Kidney (tissue), 14 donors: Measurements from ENCODE around the gene MDH2. TPM values are rescaled to one million over a fixed set of nuclear protein-coding genes. Genes with fewer than 3 reads are reported as not detected.
"Not testable (repeated sequence)": the region's sequence is repeated elsewhere in the genome, so short reads cannot be mapped to it uniquely, and the experiment has no call there.

Experiments
- DNase-seq, 5 donors: peaks; one replicate each; pipeline ENCODE4 v3.0.0-alpha.2; 2013 to 2020
- FAIRE-seq: peaks from 2 replicates; lab custom pipeline; 2012; peaks lifted over from hg19 to GRCh38; lab: Jason Lieb, UNC
- H3K27ac ChIP-seq, 2 donors: one replicate each; pipeline ENCODE4 v1.7.0; 2013; ENCODE audit warnings: low read depth in 2 of 2, low read length in 2 of 2, inconsistent platforms in 1 of 2
- H3K27me3 ChIP-seq: one replicate; pipeline ENCODE4 v1.7.1; 2013; ENCODE audit warnings: low read length, inconsistent platforms; ENCODE audit not compliant: control insufficient read depth, insufficient read depth
- H3K36me3 ChIP-seq, 3 donors: one replicate each; pipeline versions ENCODE4 v1.7.0 to v1.7.1; 2013; ENCODE audit warnings: low read length in 3 of 3, control low read depth in 1 of 3, inconsistent platforms in 1 of 3; ENCODE audit not compliant: insufficient read depth in 3 of 3, control insufficient read depth in 2 of 3
- H3K4me1 ChIP-seq, 3 donors: one replicate each; pipeline versions ENCODE4 v1.7.0 to v1.7.1; 2013; ENCODE audit warnings: low read length in 3 of 3, inconsistent platforms in 1 of 3, low read depth in 1 of 3; ENCODE audit not compliant: control insufficient read depth in 2 of 3, insufficient read depth in 2 of 3
- H3K4me3 ChIP-seq, 3 donors: one replicate each; pipeline versions ENCODE4 v1.7.0 to v1.8.1; 2013; ENCODE audit warnings: low read length in 3 of 3, control low read depth in 1 of 3, inconsistent platforms in 1 of 3
- H3K9ac ChIP-seq, 3 donors: one replicate each; pipeline versions ENCODE4 v1.7.0 to v1.7.1; 2013; ENCODE audit warnings: low read length in 3 of 3, control low read depth in 1 of 3, inconsistent platforms in 1 of 3
- H3K9me3 ChIP-seq, 3 donors: one replicate each; pipeline versions ENCODE4 v1.7.0 to v1.7.1; 2013; ENCODE audit warnings: low read length in 3 of 3, control low read depth in 1 of 3, inconsistent platforms in 1 of 3; ENCODE audit not compliant: control insufficient read depth in 2 of 3, insufficient read depth in 1 of 3
- CTCF ChIP-seq: IDR thresholded peaks from 3 replicates; pipeline ENCODE4 v1.5.1; 2012; ENCODE audit warnings: mild to moderate bottlenecking, moderate library complexity, borderline replicate concordance; ENCODE audit not compliant: insufficient read depth; ENCODE audit errors: extremely low read depth
- intact Hi-C: fragments of 100-400 bp; cut with DNase I; formaldehyde crosslinking; loops from one replicate; pipeline ENCODE4 v1.11.1; 2022
- polyA plus RNA-seq: library from polyadenylated mRNA; stranded (reverse); fragments of 350-450 nt; fragmentation: Illumina TruSeq; extraction: RNeasy Lipid Tissue Mini Kit (QIAGEN cat#74804); gene quantifications from one replicate; pipeline ENCODE4 v1.2.3, GENCODE V29; 2014; ENCODE audit warnings: low read depth, low replicate concordance; ENCODE audit not compliant: insufficient read depth
- total RNA-seq: library from RNA; stranded (reverse); fragmentation: NEBNext Ultra II Directional; extraction: Animal tissue kit (Norgen Biotek cat#: 25700); gene quantifications from one replicate; pipeline ENCODE4 v1.2.1, GENCODE V29; 2021
- donor health status: control.
- donor health status: control.
- donor health status: control.
- donor health status: control.
- donor health status: control.
- donor health status: DM: yes; HTN: yes; CAD: no.
- donor health status: Normal renal cell carcinoma (clear cell type).

MDH2 gene
- total and polyA plus RNA-seq, 2 donors from 2014 or later = 130 to 233 TPM

DNA sequence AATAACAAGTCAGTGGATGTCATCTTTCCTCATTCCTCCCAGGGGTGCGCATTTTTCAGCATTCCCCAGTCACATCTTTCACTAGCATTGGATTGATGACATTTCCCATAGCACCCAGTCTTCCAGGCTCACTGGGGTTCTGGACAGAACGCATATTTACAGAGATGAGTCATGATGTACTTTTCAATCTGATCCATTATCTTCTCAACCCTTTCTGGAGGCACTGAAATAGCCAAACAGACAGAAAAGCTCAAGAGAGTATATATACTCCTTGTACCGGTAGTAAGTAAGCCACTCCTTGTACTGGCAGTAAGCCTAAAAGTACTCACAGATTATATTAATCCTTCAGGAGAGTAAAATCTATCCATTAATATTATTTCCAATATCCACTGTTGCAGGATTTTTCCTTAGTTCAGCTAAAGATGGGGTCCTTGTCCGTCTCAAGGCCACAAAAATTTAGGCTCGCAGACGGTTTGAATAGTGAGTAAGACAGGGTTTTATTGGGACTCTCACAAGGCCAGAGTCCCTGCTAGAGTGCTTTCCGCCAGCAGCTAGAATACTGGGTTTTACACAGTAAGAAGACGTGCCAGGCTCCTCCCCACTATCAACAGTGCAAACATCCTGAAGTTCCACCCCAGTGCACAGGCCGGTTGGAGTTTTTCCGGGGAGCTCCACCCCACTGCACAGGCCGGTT is 60.8 kb downstream of the MDH2 start:
- H3K36me3 ChIP-seq = no peaks in the 10 kb centered on the region
- no peak for TF ChIP-seq CTCF
- FAIRE-seq = no peak
- H3K9ac ChIP-seq = no peak overlapping the region
- H3K27me3 ChIP-seq = no peaks in the 10 kb centered on the region
- no peak overlapping the region for H3K4me3 ChIP-seq
- intact Hi-C loops = no loop called here
- peaks cover 0 to 5% (median 0%) of the 10 kb centered on the region in 3 donors for H3K4me1 ChIP-seq
- peak in 4 of 5 donors; percentile 12 to 44 (median 42) for DNase-seq
- no peak overlapping the region for H3K27ac ChIP-seq
- H3K9me3 ChIP-seq = no peaks in the 10 kb centered on the region

- H3K9ac ChIP-seq, H3K4me3 ChIP-seq, H3K27me3 ChIP-seq, H3K4me1 ChIP-seq, DNase-seq, H3K9me3 ChIP-seq, H3K27ac ChIP-seq, H3K36me3 ChIP-seq, intact Hi-C loops, FAIRE-seq: not testable (repeated sequence)
Measured at GRCh38 chr7:76113042-76113630, 65.2 kb downstream of the MDH2 start.

- H3K4me1 ChIP-seq, DNase-seq, FAIRE-seq, H3K9me3 ChIP-seq, H3K9ac ChIP-seq, H3K36me3 ChIP-seq, H3K27ac ChIP-seq, intact Hi-C loops, H3K27me3 ChIP-seq, H3K4me3 ChIP-seq: not testable (repeated sequence)
Measured at GRCh38 chr7:76114742-76115141, 66.8 kb downstream of the MDH2 start.

Other genes starting within 250 kb of the MDH2 start
- not detected for gene CCL24, start 234.3 kb upstream of the MDH2 start, total RNA-seq
- gene CCL24, start 234.3 kb upstream of the MDH2 start, polyA plus RNA-seq = not detected
- gene RHBDD2, start 169.1 kb upstream of the MDH2 start, total RNA-seq = 89.5 TPM
- gene RHBDD2, start 169.1 kb upstream of the MDH2 start, polyA plus RNA-seq = 185 TPM
- 130 TPM for gene POR, start 133.0 kb upstream of the MDH2 start, total RNA-seq
- gene POR, start 133.0 kb upstream of the MDH2 start, polyA plus RNA-seq = 122 TPM
- gene TMEM120A, start 53.5 kb upstream of the MDH2 start, total RNA-seq = 47.0 TPM
- gene TMEM120A, start 53.5 kb upstream of the MDH2 start, polyA plus RNA-seq = 141 TPM
- 29.9 TPM for gene STYXL1, start 106 bp upstream of the MDH2 start, total RNA-seq
- gene STYXL1, start 106 bp upstream of the MDH2 start, polyA plus RNA-seq = 55.5 TPM
- 1.0 TPM for gene SRRM3, start 153.8 kb downstream of the MDH2 start, total RNA-seq
- gene SRRM3, start 153.8 kb downstream of the MDH2 start, polyA plus RNA-seq = 0.99 TPM